Esophagus squamous epithelium (tissue), 5 donors: ENCODE measurements around the gene EME1. TPM values are rescaled to one million over a fixed set of nuclear protein-coding genes. Genes with fewer than 3 reads are reported as not detected.

Source experiments
- DNase-seq: peaks from one replicate; lab custom pipeline; 2025; lab: John Stamatoyannopoulos, UW
- H3K27ac ChIP-seq, 4 donors: fragments of 200-600 bp; sonication (generic); one replicate each; pipeline ENCODE4 v1.5.1; 2016 to 2019; ENCODE audit warnings: mild to moderate bottlenecking in 1 of 4
- H3K27me3 ChIP-seq, 4 donors: fragments of 200-600 bp; sonication (generic); 1 replicate in 3 of 4; 2 replicates in 1 of 4; pipeline versions ENCODE4 v1.5.1 to v1.6.0; 2017 to 2021; ENCODE audit warnings: antibody characterized with exemption in 1 of 4
- H3K36me3 ChIP-seq, 3 donors: fragments of 200-600 bp; sonication (generic); one replicate each; pipeline ENCODE4 v1.5.1; 2016 to 2019
- H3K4me1 ChIP-seq, 3 donors: fragments of 200-600 bp; sonication (generic); one replicate each; pipeline ENCODE4 v1.5.1; 2017 to 2019
- H3K4me3 ChIP-seq, 4 donors: fragments of 200-600 bp; sonication (generic); 1 replicate in 3 of 4; 2 replicates in 1 of 4; pipeline ENCODE4 v1.5.1; 2016 to 2019; ENCODE audit warnings: mild to moderate bottlenecking in 2 of 4, moderate library complexity in 1 of 4
- H3K9me3 ChIP-seq, 3 donors: fragments of 200-600 bp; sonication (generic); one replicate each; pipeline ENCODE4 v1.5.1; 2016 to 2019
- POLR2A ChIP-seq, 4 donors: fragments of 450-650 bp; IDR thresholded peaks; one replicate each; pipeline ENCODE4 v1.6.1; 2017; ENCODE audit warnings: antibody characterized with exemption in 4 of 4, mild to moderate bottlenecking in 4 of 4, moderate library complexity in 3 of 4
- WGBS, 2 donors: methylation state at CpG; one replicate each; pipeline ENCODE4 v1.1.5; 2018; 5-methylcytosine and 5-hydroxymethylcytosine counted together
- intact Hi-C: fragments of 100-400 bp; cut with DNase I; formaldehyde crosslinking; loops from one replicate; pipeline ENCODE4 v1.15.0; 2022
- total RNA-seq, 4 donors: library from RNA; depleted of rRNA; stranded (reverse); fragments of >200 nt; gene quantifications; one replicate each; pipeline ENCODE4 v1.1.0, GENCODE V29; 2016
- TF ChIP-seq, protein P1 (sequence below), 6 experiments: fragments of 450-650 bp in 4 of 6; fragments of 200-600 bp in 2 of 6; sonication (generic) in 2 of 6; IDR thresholded peaks; one replicate each; pipeline ENCODE4 v1.5.1; 2016 to 2019; ENCODE audit warnings: antibody characterized with exemption in 6 of 6, mild to moderate bottlenecking in 4 of 6, moderate library complexity in 4 of 6
- donor health status: DM: yes; HTN: yes; CAD: no.

Gene EME1
- total RNA-seq, 4 donors from 2014 or later = 0.57 to 2.7 (median 1.1) TPM

- 91 to 99% methylated on average over 5 of the region's 6 CpGs for WGBS, 2 donors
- TF ChIP-seq, protein P1, sequence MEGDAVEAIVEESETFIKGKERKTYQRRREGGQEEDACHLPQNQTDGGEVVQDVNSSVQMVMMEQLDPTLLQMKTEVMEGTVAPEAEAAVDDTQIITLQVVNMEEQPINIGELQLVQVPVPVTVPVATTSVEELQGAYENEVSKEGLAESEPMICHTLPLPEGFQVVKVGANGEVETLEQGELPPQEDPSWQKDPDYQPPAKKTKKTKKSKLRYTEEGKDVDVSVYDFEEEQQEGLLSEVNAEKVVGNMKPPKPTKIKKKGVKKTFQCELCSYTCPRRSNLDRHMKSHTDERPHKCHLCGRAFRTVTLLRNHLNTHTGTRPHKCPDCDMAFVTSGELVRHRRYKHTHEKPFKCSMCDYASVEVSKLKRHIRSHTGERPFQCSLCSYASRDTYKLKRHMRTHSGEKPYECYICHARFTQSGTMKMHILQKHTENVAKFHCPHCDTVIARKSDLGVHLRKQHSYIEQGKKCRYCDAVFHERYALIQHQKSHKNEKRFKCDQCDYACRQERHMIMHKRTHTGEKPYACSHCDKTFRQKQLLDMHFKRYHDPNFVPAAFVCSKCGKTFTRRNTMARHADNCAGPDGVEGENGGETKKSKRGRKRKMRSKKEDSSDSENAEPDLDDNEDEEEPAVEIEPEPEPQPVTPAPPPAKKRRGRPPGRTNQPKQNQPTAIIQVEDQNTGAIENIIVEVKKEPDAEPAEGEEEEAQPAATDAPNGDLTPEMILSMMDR (IDR thresholded peaks at IDR 0.05) = no peak
- no peak for TF ChIP-seq POLR2A (IDR thresholded peaks at IDR 0.05)
- intact Hi-C loops = no loop called here
- Histone ChIP-seq H3K27ac (no peak overlapping the region), H3K9me3 (no peaks in the 10 kb centered on the region), H3K27me3 (no peaks in the 10 kb centered on the region), H3K36me3 (peaks cover 44 to 75% (median 50%) of the 10 kb centered on the region in 3 donors), H3K4me1 (peaks cover 7 to 29% (median 19%) of the 10 kb centered on the region in 3 donors), H3K4me3 (no peak overlapping the region)
- no peak for DNase-seq
Measured at GRCh38 chr17:50392621-50393020, 19.6 kb downstream of the EME1 start.

GRCh38 chr17:50393700-50394099 lies 20.7 kb downstream of the EME1 start:
- H3K36me3 ChIP-seq = peaks cover 33 to 64% (median 40%) of the 10 kb centered on the region in 3 donors
- 95% methylated on average over 5 of the region's 5 CpGs for whole genome bisulfite sequencing, 2 donors
- DNase-seq = no peak
- peaks cover 7 to 33% (median 23%) of the 10 kb centered on the region in 3 donors for H3K4me1 ChIP-seq
- no peak overlapping the region for H3K4me3 ChIP-seq
- H3K9me3 ChIP-seq = no peaks in the 10 kb centered on the region
- no peak overlapping the region for H3K27ac ChIP-seq
- intact Hi-C loops = no loop called here
- H3K27me3 ChIP-seq = no peaks in the 10 kb centered on the region
- TF ChIP-seq, protein P1 (IDR thresholded peaks at IDR 0.05) = no peak
- no peak for TF ChIP-seq POLR2A (IDR thresholded peaks at IDR 0.05)

GRCh38 chr17:50394711-50395110 lies 21.7 kb downstream of the EME1 start:
- Histone ChIP-seq H3K27me3 (no peaks in the 10 kb centered on the region), H3K4me1 (peaks cover 7 to 33% (median 23%) of the 10 kb centered on the region in 3 donors), H3K4me3 (no peak overlapping the region), H3K27ac (no peak overlapping the region), H3K9me3 (no peaks in the 10 kb centered on the region), H3K36me3 (peaks cover 33 to 54% (median 36%) of the 10 kb centered on the region in 3 donors)
- no peak for DNase-seq
- intact Hi-C loops = no loop called here
- no peak for TF ChIP-seq POLR2A (IDR thresholded peaks at IDR 0.05)
- TF ChIP-seq, protein P1 (IDR thresholded peaks at IDR 0.05) = no peak
- 14 to 31% methylated on average over 2 to 3 of the region's 3 CpGs for WGBS, 2 donors

DNA sequence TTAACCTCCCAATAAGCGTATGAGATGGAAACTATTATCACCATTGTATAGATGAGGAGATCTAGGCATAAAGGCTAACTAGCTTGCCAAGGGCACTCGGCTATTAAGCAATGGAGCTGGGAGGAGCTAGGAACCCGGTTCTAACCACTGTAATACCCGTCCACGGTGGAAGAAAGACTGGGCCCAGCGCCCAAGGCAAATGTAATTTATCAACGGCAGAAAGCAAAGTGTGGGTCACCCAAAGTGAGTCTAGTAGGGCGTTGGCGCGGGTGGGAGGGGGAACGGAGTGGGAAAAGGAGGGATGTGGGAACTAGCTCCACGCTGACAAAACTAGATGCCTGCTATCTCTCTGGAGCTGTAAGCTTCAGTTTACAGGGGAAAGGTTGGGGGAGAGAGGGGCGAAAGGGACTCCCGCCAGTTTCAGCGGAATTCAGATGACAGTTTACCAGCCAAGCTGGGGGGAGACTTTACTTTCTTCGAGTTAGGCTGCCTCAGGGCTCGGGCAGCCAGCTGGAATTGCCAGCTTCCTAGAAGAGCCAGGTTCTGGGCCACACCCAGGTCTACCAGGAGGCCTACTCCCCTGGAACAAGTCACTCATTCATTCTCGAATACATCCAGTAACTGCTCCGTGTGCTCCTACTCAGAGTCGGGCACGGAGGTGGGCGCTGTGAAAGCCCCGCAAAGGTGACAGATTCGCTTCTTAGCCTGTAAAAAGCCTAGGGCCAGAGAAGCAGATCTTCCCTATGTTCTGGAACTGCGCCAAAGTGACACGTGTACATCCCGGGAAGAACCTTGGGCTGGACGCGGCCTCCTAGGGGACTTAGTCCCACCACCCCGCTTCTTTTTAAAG lies 23.5 kb downstream of the EME1 start:
- peaks cover 24 to 36% (median 28%) of the 10 kb centered on the region in 3 donors for H3K36me3 ChIP-seq
- WGBS, 2 donors = 3 to 4% methylated on average over 20 to 28 of the region's 30 CpGs
- DNase-seq = no peak
- H3K27me3 ChIP-seq = no peaks in the 10 kb centered on the region
- H3K4me3 ChIP-seq = peak overlapping the region; percentile 78 to 95 (median 82)
- H3K4me1 ChIP-seq = peaks cover 7 to 33% (median 23%) of the 10 kb centered on the region in 3 donors
- H3K9me3 ChIP-seq = no peaks in the 10 kb centered on the region
- H3K27ac ChIP-seq = peak overlapping the region; percentile 87 to 94 (median 90)
- intact Hi-C loops = no loop called here
- TF ChIP-seq, protein P1 (IDR thresholded peaks at IDR 0.05) = no peak
- TF ChIP-seq POLR2A (IDR thresholded peaks at IDR 0.05) = no peak
